ENCODE results near the gene PCSK5.
A peak's percentile ranks its signal among the peaks of the same experiment; 100 is the strongest.

The PCSK5 gene

DNA sequence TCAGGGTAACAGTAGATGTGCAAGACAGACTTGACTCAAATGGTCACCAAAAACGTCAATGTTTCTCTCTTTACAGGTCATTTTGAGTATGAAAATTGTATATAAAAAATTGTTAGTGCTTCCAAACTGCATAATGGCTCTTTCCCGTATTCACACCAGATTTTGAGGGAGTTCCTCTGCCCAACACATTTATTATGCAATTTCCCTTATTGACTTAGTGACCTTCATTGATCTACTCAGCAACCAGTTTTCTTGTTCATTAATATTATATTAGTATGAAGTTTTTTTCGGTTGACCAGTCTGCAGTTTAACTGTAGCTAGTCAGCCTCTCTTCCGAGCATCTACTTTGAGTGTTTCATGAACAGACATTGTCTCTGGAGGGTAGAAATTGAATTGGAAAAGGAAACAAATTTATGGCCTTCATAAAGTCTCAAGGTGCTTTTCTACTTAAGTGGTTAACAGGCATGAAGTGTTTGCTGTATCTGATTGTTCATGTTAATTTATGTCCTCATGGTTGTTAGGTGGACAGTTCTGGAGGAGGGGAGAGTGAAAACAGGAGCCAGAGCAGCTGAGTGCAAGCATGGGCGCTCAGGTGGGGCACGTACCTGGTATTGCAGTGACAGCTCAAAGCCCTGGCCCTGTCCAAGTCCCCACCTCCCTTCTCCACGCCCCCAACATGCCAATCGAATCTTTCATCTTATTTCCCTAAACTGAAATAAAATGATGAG, 263.6 kb downstream of the PCSK5 start:
- DNase-seq, result no peak

DNA sequence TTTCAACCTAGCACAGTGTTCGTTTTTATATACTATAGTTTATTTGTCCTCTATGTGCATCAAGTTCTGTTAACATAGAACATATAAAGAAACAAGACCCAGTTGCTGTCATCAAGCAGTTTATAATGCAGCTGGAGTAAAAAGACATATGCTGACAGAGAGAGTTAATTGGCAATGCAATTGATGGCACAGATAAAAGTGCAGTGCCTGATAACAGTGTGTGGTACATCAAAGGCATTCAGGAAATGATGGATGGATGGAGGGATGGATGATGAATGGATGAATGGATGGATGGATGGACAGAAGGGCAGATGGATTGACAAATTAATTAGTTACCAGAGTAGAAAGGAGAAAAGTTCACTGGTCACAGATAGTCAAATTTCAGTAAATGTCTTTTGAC, 264.9 kb downstream of the PCSK5 start:
- no peak for DNase-seq

- DNase-seq, result no peak
These were observed 268.2 kb downstream of the PCSK5 start for GRCh38 chr9:76158713-76159112.

DNA sequence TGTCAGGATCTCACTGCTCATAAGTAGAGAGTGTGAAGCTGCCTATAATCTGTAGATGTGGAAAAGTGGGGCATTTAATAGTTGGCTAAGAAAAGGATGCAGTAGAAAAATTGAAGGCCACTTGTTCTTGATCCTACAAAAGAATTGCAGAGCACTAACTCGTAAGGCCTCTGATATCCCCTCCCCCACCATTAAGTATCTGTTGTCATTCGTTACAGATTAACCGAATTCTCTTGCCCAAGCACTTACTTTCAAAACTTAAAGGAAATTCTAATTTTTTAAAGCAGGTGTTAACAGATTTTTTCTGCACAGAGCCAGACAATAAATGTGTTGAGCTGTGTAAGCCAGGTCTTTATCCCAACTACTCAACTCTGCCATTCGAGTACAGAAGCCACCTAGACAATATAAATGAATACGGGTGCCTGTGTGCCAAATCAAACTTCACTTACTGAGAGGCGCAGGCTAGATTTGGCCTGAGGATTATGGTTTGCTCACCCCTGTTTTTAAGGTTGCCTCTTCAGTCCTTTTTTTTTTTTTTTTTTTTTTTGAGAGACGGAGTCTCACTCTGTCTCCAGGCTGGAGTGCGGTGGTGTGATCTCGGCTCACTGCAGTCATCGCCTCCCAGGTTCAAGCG, 268.9 kb downstream of the PCSK5 start:
- DNase-seq, result no peak

DNA sequence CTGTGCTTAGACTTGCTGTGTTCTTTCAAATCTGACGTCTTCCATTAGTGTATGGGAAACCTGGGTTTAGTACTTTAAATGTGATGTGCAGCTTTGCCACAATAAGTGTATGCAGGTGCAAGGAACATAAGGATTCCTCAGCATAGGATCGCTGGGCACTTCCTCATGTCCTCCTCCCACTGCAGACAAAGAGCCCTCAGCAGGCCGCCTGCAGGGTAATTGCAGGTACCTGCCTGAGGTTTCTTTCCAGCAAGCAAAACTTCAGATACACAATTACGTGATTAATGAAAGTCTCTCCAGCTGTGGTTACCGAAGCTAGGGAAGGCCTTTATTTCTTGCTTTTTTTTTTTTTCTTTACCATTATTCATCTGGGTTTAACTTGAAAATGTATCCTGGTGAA, 270.6 kb downstream of the PCSK5 start:
- no peak for DNase-seq

DNA sequence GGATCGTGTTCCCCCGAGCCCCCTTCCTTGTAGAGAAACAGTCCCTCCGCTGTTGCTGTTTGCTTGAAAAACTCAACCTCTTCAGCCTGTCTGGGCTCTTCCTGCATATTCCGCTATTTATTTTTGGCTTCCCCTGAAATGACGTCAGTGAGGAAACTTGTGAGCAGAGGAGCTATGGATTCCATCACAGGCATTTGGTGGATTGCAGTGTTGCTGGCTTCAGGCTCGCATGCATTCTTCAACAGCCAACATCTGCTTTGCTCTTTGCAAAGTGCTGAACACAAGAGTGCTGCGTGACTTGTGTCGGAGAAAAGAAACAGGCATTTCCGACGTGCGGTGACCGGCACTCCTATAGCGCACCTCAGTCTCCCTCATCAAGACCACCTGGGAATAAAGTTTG, 271.1 kb downstream of the PCSK5 start:
- no peak for DNase-seq

- no peak for DNase-seq
These were observed 271.7 kb downstream of the PCSK5 start for GRCh38 chr9:76162086-76162730.

DNA sequence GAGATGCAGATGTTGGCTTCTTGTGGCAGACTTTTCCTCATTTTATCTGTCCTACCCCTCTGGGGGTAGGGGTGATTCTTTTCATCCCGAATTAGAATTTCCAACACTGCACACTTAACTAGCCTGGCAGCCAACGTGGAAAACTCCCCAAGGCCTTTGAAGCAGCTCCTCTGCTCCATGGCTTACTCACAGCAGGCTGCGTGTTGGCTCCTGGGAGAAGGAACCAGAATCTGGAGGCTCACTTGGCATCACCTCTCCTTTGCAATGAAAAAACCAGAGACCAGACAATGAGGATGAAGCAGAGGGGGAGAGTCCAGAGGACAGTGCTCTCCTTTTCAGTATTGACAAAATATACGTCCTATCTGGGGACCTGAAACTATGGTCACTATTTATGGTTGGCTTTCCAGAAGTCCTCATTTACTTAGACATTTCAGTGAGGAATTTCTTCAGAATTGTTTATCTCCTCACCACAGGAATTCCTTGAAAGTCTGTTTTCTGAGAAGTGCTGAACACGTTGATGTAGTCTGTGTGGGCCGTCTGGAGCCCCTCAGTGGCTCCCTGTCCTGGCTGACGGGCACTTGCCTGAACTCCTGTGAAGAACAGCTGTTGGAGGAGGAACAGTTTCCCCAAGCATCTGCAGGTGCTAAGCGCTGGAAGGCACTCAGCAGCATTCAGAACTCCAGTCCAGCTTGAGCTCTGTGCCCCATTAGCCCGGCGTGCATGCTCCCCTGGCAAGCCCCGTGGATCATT, 272.5 kb downstream of the PCSK5 start:
- DNase-seq, result no peak

GRCh38 chr9:76166526-76166925, 276.1 kb downstream of the PCSK5 start:
- DNase-seq, result no peak

DNA sequence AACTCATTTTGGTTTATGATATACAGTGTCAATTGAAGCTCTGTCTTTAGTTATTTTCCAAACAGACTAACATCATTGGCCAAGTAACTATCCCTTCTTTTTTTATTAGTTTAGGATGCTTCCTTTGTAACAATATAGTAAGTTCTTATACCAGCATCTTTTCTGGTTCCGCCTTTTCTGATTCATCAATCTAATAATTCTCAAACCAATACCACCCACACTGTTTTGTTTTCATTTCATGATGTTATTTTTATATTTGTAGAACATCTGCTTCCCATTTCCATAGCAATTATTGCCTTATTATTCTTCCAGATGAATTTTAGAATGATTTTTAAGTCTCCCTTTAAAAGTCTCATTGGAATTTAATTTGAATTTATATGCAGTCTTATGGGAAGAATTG, 285.7 kb downstream of the PCSK5 start:
- no peak for DNase-seq

DNA sequence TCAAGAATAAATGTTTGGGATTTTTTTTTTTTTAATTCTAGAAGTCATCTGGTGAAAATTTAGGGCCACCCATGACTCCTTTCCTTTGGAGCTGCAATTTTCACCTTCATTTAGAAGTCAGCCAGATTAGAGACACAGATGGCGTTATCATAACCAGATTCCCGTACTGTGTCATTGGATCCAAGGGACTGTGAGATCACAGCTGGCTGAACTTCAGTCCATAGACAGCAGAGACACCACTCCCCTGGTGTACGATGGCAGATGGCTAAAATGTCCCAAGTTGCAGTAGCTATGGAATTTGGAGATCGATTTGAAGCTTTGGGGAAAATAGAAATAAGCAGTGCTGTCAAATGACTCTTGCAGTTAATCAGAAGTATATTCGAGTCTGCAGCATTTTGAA, 287.5 kb downstream of the PCSK5 start:
- no peak for DNase-seq

DNA sequence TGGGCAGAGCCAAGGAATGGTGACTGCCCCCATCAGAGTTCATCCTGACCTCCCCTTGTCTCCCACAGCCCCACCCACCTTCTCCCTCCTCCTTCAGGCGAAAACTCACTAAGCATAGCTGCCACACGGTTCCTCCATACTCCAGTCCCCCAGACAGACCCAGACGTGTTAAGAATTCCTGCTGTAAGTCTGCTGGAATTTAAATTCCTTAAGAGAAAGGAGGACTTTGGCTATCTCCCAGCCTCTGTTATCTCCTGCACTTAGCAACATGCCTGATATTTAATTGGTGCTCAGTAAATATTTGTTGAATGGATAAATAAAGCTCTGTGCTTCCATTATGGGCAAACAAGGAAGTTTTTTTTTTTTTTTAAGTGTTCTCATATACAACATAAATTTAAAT, 290.1 kb downstream of the PCSK5 start:
- no peak for DNase-seq

DNA sequence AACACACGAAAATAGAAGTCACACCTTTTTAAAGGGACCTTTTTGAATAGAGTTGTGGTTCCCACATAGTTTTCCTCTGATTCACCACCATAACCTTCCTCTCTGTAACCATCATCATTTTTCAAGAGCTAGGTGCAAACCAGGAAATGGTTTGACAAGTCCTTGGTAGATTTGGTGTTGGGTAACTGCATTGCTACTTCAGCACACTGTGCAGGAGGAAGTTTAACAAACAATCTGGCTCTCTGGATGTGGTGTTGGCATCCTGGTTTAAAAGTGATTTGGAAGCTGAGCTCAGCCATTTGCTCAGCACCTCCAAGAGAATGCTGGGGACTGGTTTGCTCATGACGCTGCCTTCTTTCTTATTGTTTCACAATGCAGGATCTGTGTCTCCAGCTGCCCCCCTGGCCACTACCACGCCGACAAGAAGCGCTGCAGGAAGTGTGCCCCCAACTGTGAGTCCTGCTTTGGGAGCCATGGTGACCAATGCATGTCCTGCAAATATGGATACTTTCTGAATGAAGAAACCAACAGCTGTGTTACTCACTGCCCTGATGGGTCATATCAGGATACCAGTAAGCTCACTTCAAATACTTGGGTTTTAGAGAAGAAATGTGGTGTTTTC, 290.7 kb downstream of the PCSK5 start:
- DNase-seq, result peak; percentile 54

DNA sequence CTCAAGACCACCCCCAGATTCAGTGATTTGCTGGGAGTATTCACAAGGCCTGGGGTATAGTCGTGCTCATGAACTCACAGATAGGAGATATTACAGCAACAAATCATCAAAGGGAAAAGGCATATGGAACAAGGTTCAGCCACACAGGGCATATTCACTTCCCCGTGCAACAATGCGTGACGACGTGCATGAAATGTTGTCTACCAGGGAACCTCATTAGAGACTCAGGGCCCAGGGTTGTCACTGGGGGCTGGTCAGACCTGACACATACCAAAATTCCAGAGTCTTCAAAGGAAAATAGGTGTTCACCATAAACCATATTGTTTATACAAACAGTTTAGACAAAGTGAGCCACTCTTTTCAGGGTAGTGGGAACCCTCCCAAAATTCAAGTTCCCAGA, 291.3 kb downstream of the PCSK5 start:
- DNase-seq, result no peak

GRCh38 chr9:76185432-76185831, 295.0 kb downstream of the PCSK5 start:
- no peak for DNase-seq

DNA sequence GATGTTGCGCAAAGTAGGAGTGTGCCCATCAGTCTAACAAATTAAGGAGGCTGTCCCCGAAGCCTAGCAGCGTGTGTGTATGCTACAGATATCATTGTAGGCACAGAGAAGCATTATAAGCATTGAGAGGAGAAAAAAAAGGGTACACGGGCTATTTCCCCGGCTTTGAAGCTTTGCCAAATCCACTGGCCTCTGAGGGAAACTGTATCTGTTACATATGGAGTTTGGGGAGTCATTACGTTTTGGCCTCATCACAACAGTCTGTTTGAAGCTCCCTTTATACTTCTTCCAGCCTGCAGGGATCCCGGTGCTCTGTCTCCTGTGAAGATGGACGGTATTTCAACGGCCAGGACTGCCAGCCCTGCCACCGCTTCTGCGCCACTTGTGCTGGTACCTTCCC, 297.8 kb downstream of the PCSK5 start:
- DNase-seq, result no peak

DNA sequence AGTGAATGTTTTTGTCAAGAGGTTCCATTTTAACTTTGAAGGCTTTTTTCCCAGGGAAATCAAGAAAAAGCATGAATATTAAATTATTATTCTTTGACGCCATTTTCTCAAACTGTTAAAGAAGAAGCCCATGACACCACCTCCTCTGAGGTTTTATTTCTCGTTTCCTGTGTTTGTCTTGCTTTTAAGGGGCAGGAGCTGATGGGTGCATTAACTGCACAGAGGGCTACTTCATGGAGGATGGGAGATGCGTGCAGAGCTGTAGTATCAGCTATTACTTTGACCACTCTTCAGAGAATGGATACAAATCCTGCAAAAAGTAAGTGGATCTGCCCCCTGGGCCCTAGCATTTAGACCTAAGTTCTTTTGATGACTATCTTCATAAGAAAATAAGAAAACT, 298.4 kb downstream of the PCSK5 start:
- no peak for DNase-seq

- DNase-seq, result no peak
These were observed 301.0 kb downstream of the PCSK5 start for GRCh38 chr9:76191493-76191892.

DNA sequence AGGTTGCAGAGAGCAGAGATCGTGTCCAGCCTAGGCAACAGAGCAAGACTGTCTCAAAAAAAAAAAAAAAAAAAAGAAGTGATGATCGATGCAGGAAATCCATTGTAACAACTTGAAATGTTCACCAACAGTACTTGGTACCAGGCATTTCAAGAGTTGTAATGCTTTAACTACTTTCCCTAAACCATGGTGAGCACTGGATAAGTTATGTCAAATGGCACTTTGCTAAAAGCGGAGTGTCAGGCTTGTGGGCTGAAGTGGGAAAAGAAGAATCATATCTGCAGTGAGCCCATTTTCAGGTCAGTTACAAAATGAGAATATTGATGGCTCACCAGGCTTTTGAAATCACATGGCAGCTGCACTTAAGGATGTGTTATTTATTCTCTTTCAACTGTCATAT, 301.5 kb downstream of the PCSK5 start:
- DNase-seq, result no peak

DNA sequence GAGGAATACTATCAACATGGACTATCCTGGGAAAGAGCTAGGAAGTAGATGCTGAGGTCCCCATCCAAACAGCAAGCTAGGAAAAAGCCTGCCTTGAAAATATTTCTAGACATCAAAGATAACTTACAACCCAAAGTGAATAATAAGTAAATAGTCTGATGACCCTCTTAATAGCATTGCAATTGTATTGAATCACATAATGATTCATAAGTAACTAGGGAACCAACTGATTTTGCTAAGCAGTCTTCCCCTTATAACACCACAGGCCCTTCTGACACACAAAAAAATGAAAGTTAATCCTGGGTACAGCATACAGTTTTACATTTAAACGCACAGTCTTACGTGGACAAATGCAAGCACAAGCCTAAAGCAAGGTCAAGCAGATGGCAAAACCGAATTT, 304.4 kb downstream of the PCSK5 start:
- no peak for DNase-seq

- DNase-seq, result no peak
These were observed 307.9 kb downstream of the PCSK5 start for GRCh38 chr9:76198336-76198735.

GRCh38 chr9:76200315-76200714, 309.8 kb downstream of the PCSK5 start:
- DNase-seq, result no peak

GRCh38 chr9:76200745-76201144, 310.3 kb downstream of the PCSK5 start:
- DNase-seq, result no peak

Measured in activated CD8-positive, alpha-beta memory T cell treated with anti-CD3 and anti-CD28 coated beads, Interleukin-2, amount 50 U/mL, for 48 hours (primary cell).